HUES64 (cell line): Measurements from ENCODE around the gene MAJIN. TPM values are rescaled to one million over a fixed set of nuclear protein-coding genes. Genes with fewer than 3 reads are reported as not detected.
A peak's percentile ranks its signal among the peaks of the same experiment; 100 is the strongest.

ENCODE experiments used
- H3K27ac ChIP-seq: 2 replicates; pipeline ENCODE4 v1.7.0; 2013; ENCODE audit warnings: low read depth, low read length, inconsistent platforms
- H3K27me3 ChIP-seq: 2 replicates; pipeline ENCODE4 v1.6.1; 2013; ENCODE audit warnings: mild to moderate bottlenecking, low read length; ENCODE audit not compliant: insufficient read depth
- H3K36me3 ChIP-seq: 2 replicates; pipeline ENCODE4 v1.6.1; 2013; ENCODE audit warnings: mild to moderate bottlenecking, low read length; ENCODE audit not compliant: insufficient read depth
- H3K4me1 ChIP-seq: 2 replicates; pipeline ENCODE4 v1.6.1; 2013; ENCODE audit warnings: mild to moderate bottlenecking, low read length, moderate library complexity; ENCODE audit not compliant: insufficient read depth
- H3K4me3 ChIP-seq: 2 replicates; pipeline ENCODE4 v1.5.1; 2013; ENCODE audit warnings: mild to moderate bottlenecking, low read length, moderate library complexity
- H3K9ac ChIP-seq: 2 replicates; pipeline ENCODE4 v1.6.1; 2013; ENCODE audit warnings: mild to moderate bottlenecking, low read depth, low read length
- H3K9me3 ChIP-seq: 2 replicates; pipeline ENCODE4 v1.6.1; 2013; ENCODE audit warnings: low read depth, low read length; ENCODE audit not compliant: insufficient read depth
- WGBS: fragments of 150-250, 120-280 bp; methylation state at CpG from one replicate; pipeline ENCODE4 v1.1.7; 2013; ENCODE audit warnings: missing lambda C conversion rate; 5-methylcytosine and 5-hydroxymethylcytosine counted together
- polyA plus RNA-seq, 2 experiments: library from polyadenylated mRNA; stranded (reverse); fragments of 50-300 nt; gene quantifications; one replicate each; pipeline ENCODE4 v1.2.3, GENCODE V29; 2013

MAJIN gene
- polyA plus RNA-seq (2013, experiment 1 of 2), result not detected
- not detected for polyA plus RNA-seq (2013, experiment 2 of 2)

GRCh38 chr11:64971421-64972233 lies at the start of gene MAJIN:
Gene MAJIN (minus strand): TSS chr11:64972108. CDS start chr11:64959405, 12,703 bp downstream.
- no peaks in the 10 kb centered on the region for H3K27me3 ChIP-seq
- H3K9ac ChIP-seq, result no peak within 1 kb of the TSS
- no peaks in the 10 kb centered on the region for H3K36me3 ChIP-seq
- H3K4me1 ChIP-seq, result no peaks in the 10 kb centered on the region
- no peak within 1 kb of the TSS for H3K4me3 ChIP-seq
- H3K27ac ChIP-seq, result no peak within 1 kb of the TSS
- WGBS, result 92% methylated on average over 69 of the region's 69 CpGs
- no peaks in the 10 kb centered on the region for H3K9me3 ChIP-seq

- Histone ChIP-seq H3K9ac (no peak overlapping the region), H3K27me3 (no peaks in the 10 kb centered on the region), H3K9me3 (no peaks in the 10 kb centered on the region), H3K4me1 (no peaks in the 10 kb centered on the region), H3K4me3 (no peak overlapping the region), H3K27ac (no peak overlapping the region), H3K36me3 (peaks cover 39% of the 10 kb centered on the region)
- WGBS, result 97% methylated on average over 11 of the region's 11 CpGs
These were observed 49.6 kb upstream of the MAJIN start for GRCh38 chr11:65021509-65021908.

GRCh38 chr11:65021003-65021402 lies 49.1 kb upstream of the MAJIN start:
- 93% methylated on average over 3 of the region's 3 CpGs for WGBS
- Histone ChIP-seq H3K9me3 (no peaks in the 10 kb centered on the region), H3K36me3 (peaks cover 39% of the 10 kb centered on the region), H3K27ac (no peak overlapping the region), H3K4me1 (no peaks in the 10 kb centered on the region), H3K27me3 (no peaks in the 10 kb centered on the region), H3K4me3 (no peak overlapping the region), H3K9ac (no peak overlapping the region)

- no peaks in the 10 kb centered on the region for H3K4me1 ChIP-seq
- 91% methylated on average over 7 of the region's 7 CpGs for WGBS
- H3K27ac ChIP-seq, result no peak overlapping the region
- no peak overlapping the region for H3K4me3 ChIP-seq
- H3K9ac ChIP-seq, result no peak overlapping the region
- H3K27me3 ChIP-seq, result no peaks in the 10 kb centered on the region
- H3K36me3 ChIP-seq, result peaks cover 39% of the 10 kb centered on the region
- H3K9me3 ChIP-seq, result no peaks in the 10 kb centered on the region
These were observed 47.9 kb upstream of the MAJIN start for GRCh38 chr11:65019824-65020223.

- H3K27ac ChIP-seq, result no peak overlapping the region
- peaks cover 39% of the 10 kb centered on the region for H3K36me3 ChIP-seq
- peaks cover 4% of the 10 kb centered on the region; the same call in 1 of the 2 replicates for H3K4me1 ChIP-seq
- H3K4me3 ChIP-seq, result no peak overlapping the region
- no peak overlapping the region for H3K9ac ChIP-seq
- no peaks in the 10 kb centered on the region for H3K27me3 ChIP-seq
- no peaks in the 10 kb centered on the region for H3K9me3 ChIP-seq
- 94% methylated on average over 6 of the region's 6 CpGs for WGBS
These were observed 46.0 kb upstream of the MAJIN start for GRCh38 chr11:65017937-65018336.

- Histone ChIP-seq H3K36me3 (peaks cover 34% of the 10 kb centered on the region), H3K4me3 (no peak overlapping the region), H3K9me3 (no peaks in the 10 kb centered on the region), H3K4me1 (peaks cover 4% of the 10 kb centered on the region; the same call in 1 of the 2 replicates), H3K27me3 (no peaks in the 10 kb centered on the region), H3K9ac (no peak overlapping the region), H3K27ac (no peak overlapping the region)
- WGBS, result 89% methylated on average over 4 of the region's 4 CpGs
These were observed 44.8 kb upstream of the MAJIN start for GRCh38 chr11:65016705-65017104.

- 43% methylated on average over 23 of the region's 23 CpGs for WGBS
- Histone ChIP-seq H3K27me3 (no peaks in the 10 kb centered on the region), H3K4me3 (peak overlapping the region; percentile 77), H3K4me1 (peaks cover 4% of the 10 kb centered on the region; the same call in 1 of the 2 replicates), H3K9me3 (no peaks in the 10 kb centered on the region), H3K27ac (peak overlapping the region; percentile 97; the same call in 1 of the 2 replicates), H3K36me3 (peaks cover 21% of the 10 kb centered on the region), H3K9ac (peak overlapping the region; percentile 83)
These were observed 42.9 kb upstream of the MAJIN start for GRCh38 chr11:65014726-65015227.

GRCh38 chr11:65013888-65014725 lies 42.2 kb upstream of the MAJIN start, which contains the start of gene ARL2:
Gene ARL2 (plus strand): TSS chr11:65014160. CDS start chr11:65014208, 48 bp downstream.
- Histone ChIP-seq H3K27me3 (no peaks in the 10 kb centered on the region), H3K4me1 (peaks cover 4% of the 10 kb centered on the region; the same call in 1 of the 2 replicates), H3K36me3 (peaks cover 16% of the 10 kb centered on the region), H3K9me3 (no peaks in the 10 kb centered on the region), H3K9ac (peak within 1 kb of the TSS; percentile 83), H3K4me3 (peak within 1 kb of the TSS; percentile 77), H3K27ac (peak within 1 kb of the TSS; percentile 97)
- under 1% methylated on average over 96 of the region's 96 CpGs for WGBS

- Histone ChIP-seq H3K36me3 (peaks cover 9% of the 10 kb centered on the region), H3K4me3 (peak overlapping the region; percentile 77), H3K27ac (peak overlapping the region; percentile 97), H3K4me1 (peaks cover 4% of the 10 kb centered on the region; the same call in 1 of the 2 replicates), H3K9me3 (no peaks in the 10 kb centered on the region), H3K9ac (peak overlapping the region; percentile 83), H3K27me3 (no peaks in the 10 kb centered on the region)
- WGBS, result 18% methylated on average over 22 of the region's 22 CpGs
These were observed 41.4 kb upstream of the MAJIN start for GRCh38 chr11:65013130-65013887.

GRCh38 chr11:65008873-65009272 lies 37.0 kb upstream of the MAJIN start:
- no peak overlapping the region for H3K4me3 ChIP-seq
- no peaks in the 10 kb centered on the region for H3K36me3 ChIP-seq
- no peak overlapping the region for H3K9ac ChIP-seq
- H3K27me3 ChIP-seq, result no peaks in the 10 kb centered on the region
- H3K9me3 ChIP-seq, result no peaks in the 10 kb centered on the region
- H3K4me1 ChIP-seq, result peaks cover 4% of the 10 kb centered on the region; the same call in 1 of the 2 replicates
- 100% methylated on average over 1 of the region's 2 CpGs for WGBS
- no peak overlapping the region for H3K27ac ChIP-seq
